Effector CD4-positive, alpha-beta T cell (primary cell): ENCODE results near the gene SERPINA9. TPM values are rescaled to one million over a fixed set of nuclear protein-coding genes. Genes with fewer than 3 reads are reported as not detected.
"Not testable (repeated sequence)": the region's sequence is repeated elsewhere in the genome, so short reads cannot be mapped to it uniquely, and the experiment has no call there.

Experiments used
- DNase-seq: peaks from one replicate; pipeline ENCODE4 v3.0.0-alpha.2; 2020
- total RNA-seq: gene quantifications from one replicate; lab custom pipeline; 2026; lab: John Stamatoyannopoulos, UW

Gene SERPINA9, protein sequence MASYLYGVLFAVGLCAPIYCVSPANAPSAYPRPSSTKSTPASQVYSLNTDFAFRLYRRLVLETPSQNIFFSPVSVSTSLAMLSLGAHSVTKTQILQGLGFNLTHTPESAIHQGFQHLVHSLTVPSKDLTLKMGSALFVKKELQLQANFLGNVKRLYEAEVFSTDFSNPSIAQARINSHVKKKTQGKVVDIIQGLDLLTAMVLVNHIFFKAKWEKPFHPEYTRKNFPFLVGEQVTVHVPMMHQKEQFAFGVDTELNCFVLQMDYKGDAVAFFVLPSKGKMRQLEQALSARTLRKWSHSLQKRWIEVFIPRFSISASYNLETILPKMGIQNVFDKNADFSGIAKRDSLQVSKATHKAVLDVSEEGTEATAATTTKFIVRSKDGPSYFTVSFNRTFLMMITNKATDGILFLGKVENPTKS
- total RNA-seq, result not detected

DNA sequence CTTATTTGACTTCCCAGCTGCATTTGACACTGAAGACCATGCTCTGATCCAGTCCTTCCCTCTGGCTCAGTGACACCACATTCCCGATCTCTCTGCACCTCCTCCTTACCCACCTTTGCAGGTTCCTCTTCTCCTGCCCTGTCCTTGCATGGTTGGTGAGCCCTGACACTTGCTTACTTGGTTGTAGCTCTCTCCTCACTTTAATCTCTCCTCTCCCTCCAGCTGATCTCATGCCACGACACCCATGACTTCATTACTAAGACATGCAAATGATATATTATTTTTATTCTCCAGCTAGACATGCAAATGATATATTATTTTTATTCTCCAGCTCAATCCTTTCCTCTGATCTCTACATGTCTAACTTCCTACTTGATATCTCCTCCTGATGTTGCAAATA lies at the start of gene SERPINA9:
Gene SERPINA9, minus strand, starts transcription at position 175 of the 400 bp plus-strand sequence. CDS start 6,357 bp downstream, outside the sequence.
- DNase-seq, result no peak

DNA sequence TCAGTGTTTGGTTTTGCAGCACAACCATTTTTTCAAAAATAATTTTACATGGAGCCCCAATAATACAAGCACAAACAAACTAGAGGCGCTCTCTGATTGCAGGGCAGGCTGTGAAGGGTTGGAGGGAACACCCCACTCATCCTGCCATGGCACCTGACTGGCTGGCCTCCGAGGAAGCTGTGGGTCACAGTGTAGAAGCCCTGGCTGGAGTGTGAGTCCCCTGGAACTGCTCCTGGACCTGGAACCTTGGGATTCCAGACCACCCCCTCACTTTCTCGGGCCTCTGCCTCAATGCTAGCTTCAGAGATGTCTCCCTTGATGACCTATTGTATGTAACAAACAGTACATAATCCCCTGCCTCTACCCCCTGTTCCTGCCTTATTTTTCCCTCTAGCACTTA lies 48.1 kb upstream of the SERPINA9 start:
- DNase-seq, result no peak

DNA sequence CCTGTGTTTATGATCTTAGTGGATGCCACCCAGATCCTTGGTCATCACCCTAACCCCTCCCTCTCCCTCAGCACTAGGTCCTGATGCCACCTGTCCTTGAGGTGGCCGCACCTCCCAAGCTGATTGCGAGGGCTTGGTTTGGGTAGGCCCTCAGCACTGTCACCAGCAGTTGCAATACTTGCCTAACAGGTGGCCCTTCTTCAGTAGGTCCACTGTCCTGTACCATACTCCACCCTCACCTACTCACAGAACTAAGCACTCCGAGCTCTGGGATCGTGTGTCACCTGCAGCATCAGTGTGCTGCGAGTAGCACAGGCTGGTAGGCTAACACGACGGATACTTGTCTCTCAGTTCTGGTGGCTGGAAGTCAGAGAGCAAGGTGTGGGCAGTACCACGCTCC lies 47.3 kb upstream of the SERPINA9 start:
- DNase-seq, result no peak

DNA sequence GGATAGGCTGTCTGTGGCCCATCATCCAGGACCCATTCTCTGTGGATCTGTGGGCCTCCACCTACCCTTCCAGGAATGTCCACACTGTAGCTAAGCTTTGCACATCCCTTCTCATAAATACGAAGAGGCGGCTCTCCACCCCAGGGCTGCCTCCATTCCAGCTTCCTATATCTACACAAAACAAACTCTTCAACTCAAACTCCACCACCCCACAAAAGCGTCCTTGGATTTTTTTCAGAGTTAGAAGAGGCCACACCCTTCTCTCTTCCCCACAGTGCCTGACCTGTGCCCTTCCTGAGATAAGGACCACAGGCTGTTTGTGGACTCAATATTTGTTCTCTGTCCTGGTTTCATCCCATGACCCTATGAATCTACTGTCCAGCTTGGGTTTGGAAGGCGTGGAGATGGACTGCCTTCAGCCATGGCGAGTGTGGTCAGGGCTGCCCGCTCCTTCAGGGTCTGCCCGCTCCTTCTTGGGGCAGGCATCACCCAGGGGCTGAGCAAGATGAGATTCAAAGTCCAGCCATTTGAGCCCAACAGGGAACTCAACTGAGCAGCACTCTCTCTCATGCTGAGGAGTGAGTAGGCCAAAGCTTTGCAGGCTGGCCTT lies 46.2 kb upstream of the SERPINA9 start:
- DNase-seq, result no peak

DNA sequence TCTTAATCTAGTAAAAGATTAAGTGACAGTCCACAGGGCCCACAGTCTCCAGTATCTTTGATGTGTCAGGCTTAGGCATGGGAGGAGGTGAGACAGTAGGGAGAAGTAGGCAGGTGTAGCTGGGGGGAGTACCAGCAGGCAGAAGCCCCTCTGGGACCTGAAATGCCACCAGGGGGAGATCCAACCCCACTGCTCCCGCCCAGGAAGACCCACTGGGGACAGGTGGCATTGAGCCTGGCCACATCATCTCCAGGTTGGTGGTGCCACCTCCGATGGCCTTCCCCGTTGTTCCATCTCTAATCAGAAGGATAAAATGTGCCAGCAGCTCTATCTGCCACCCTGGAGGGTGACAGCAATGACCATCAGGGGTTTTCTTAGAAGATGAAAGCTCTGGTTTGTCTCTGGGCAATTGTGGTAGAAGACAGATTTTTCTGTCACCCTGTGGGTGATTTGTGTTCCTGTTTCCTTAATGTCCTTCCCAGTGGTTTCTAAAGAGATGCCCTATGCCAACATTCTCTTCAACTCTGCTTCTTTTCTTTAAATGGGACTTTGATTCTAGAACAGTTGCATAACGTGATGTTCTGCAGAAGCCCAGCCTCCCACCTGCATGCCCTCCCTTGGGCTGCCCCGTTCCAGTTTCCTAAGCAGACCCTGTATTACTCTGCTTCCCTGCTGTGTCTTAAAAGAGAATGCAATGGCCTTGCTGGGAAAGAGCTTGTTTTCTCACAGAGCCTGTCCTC lies 45.5 kb upstream of the SERPINA9 start:
- no peak for DNase-seq

DNA sequence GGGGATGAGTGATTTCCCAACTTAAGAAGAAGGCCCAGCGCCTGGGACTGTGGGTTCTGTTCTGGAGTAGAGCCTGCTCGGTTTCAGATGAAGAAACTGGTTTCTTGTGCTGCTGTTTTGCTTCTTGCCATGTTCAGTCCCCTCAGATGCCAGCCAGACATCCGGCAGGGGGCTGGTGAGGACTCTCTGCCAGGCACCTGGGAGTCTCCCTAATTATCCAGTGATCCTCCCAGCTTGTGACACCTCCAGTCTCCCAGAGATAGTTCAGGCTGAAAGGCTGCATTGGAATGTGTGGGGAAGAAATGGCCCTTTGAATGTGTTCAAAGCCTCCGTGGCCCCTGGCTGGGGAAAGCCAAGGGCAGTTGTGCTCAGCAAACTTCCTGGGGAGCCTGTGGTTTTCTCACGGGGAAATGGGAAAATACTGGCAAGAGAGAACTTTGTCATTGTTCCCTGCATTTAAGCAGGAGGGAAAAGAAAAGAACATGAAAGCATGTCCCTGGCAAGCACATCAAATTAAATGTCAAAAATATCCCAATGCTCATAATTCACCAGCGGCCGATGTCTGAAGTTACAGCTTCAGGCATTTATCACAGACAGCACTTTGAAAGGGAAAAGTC lies 41.8 kb upstream of the SERPINA9 start:
- DNase-seq, result no peak

DNA sequence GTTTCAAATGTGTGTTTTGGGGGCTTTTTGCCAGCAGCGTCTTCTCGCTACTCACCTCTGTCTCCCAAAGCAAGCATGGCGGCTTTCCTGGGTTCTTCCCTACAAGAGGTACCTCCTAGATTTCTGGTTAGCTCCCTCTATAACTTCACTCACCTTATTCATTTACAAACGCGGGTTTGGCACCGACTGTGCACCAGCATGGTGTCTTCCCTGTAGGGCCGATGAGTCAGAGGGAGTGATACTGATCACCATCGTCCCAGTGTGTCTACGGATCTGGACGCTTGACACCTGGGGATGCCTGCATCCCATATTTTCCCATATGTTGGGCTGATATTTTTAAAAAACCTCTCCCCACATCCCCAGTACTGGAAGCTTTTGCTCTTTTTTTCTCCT lies 41.2 kb upstream of the SERPINA9 start:
- no peak for DNase-seq

DNA sequence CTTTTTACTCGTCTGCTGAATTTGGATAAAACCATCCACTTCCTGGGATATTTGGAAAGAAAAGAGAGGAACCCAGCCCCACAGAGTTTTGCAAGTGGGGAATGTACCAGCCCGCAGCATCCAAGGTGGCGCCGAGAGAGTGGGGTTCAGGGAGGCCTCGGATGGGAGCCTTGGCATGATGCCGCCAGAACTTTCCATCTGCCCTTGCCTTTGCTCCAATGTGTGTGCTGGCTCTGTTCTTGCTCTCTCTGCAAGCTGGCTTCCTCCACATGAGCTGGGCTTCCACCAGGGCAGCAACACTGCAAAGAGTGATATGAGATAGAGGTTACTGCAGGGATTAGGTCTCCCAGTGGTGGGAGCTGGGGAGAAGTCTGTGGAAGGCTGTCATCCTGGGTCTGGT lies 39.9 kb upstream of the SERPINA9 start:
- no peak for DNase-seq

DNA sequence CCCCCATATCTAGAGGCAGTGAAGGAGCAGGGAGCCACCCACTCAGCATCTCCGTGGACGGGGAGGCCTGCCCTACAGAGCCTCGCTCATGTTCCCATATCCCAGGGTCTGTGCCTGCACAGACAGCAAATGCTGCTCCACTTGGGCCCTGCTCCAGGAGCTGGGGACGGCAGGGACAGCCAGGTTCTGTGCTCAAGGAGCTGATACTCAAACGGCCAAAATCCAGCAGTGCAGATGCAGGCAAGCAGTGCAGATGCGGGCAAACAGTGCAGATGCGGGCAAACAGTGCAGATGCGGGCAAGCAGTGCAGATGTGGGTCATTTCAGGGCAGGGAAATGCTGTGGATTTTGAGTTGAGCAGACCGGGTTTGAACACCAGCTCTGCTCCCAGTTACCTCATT lies 39.4 kb upstream of the SERPINA9 start:
- no peak for DNase-seq

DNA sequence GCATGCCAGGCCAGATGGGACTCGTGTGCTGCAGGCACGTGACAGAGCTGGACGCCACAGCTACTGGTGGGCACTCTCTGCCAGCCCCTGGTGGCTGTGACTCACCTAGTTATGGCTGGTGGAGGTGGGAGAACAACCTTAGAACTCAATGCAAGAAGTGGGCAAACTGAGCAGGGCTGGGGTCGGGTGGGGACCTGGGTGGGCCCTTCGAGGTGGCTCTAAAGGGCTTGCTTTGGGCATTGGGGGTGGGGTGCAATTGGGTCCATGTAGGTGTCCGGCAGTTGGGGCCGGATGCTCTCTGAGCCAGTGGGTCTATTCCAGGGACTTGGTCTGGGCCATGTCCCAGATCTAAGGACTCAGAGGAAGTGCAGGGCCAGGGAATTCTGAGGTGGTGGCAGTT lies 38.4 kb upstream of the SERPINA9 start:
- DNase-seq, result no peak

DNA sequence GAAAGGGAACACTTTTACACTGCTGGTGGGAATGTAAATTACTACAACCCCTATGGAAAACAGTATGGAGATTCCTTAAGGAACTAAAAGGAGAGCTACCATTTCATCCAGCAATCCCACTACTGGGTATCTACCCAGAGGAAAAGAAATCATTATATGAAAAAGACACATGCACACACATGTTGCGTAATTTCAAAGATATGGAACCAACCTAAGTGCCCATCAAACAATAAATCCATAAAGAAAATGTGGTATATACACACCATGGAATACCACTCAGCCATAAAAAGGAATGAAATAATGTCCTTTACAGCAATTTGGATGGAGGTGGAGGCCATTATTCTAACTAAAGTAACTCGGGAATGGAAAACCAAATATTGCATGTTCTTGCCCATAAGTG lies 34.5 kb upstream of the SERPINA9 start:
- not testable (repeated sequence) for DNase-seq

DNA sequence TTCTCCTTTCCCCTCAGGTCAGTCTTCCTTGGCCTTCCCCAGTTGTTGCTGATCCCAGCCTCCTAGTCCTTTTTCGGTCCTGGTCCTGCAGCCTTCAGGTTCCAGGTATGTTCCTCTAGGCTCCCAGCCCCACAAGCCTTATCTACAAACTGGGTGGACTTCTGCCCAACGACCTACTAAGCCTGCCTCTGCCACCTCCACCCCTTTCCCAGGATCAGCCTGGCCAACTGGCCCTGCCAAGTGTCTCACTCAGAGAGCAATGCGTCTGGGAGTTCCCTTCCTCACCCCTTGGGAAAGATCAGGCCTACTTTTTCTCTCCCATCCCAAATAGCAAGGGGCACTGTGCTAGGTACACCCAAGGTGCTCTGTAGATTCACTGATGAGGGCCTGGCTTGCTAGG lies 33.4 kb upstream of the SERPINA9 start, which contains the start of gene SERPINA12:
Gene SERPINA12, minus strand, starts transcription at position 114 of the 400 bp plus-strand sequence. CDS start 11,072 bp downstream, outside the sequence.
- no peak for DNase-seq

DNA sequence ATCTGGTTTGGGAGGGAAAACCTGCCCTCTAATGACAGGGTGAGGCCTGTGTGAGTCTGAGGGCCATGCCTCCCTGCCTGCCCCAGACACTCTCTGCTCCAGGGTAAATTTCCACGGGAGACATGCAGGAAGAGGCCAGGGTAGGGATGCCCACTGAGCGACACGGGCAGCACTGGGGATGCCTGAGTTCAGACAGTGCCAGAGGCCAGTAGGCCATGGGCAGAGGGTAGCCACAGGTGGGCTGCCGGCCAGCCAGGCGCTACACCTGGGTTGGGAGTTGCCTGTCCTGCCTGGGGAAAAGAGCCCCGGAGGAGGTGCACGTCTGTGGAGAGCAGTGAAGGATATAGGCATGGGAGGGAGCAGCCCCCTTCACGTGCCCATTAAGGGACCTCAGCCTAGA lies 29.6 kb upstream of the SERPINA9 start:
- DNase-seq, result no peak

DNA sequence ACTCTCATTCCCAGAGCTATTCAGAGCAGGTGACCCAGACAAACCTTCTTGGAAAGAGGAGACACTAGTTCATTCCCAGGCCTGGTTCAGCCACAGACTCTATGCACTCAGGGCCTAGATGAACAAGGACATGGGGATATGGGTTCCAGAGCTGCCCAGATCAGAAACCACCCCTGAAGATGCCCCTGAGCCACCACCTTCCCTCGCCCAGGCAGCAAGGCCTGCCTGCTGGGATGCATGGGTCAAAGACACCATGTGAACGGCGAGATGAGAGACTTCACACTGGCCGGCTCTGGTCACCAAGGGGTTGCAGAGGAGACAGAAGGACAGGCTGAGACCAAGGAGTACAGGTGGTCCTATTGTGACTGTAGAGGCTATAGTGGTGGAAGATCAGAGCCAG lies 29.2 kb upstream of the SERPINA9 start:
- no peak for DNase-seq

DNA sequence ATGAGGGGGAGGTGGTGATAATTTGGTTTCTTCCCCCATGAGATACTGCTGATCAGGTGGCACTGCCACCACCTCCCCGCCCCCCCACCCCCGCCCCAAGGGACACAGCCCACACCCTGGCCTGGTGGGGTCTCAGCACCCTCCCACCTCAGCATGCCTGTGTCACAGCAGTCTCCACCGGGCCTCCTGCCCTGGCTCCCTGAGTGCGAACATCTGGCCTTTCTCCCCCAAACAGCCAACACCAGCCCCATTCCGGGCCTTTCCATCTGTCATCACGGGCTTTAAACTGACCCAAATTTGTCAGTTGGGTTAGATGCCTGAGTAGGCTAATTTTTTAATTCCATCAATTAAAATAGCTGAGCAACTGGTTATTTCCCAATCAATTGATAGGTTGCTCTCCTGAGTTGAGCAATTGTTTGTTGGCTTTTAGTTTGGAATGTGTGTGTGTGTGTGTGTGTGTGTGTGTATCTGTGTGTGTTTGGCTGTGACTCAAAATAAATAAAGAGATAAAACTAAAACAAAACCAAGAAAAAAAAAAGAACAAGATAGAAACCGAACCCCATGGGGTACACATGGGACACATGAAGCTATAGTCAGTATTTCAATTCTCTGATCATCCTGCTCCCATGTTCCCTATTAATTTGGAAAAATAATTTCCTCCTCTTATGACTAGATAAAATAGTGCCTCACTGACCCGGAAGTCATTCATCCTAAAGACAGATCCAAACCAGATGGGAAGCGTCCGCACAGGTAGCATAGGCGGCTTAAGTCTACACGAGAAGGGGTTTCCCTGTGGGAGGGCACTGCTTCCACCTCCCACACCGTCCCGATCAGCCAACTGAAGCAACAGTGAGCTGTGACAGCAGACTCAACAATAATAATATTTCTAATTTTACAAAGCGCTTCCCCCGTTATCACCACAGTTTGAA lies 25.9 kb upstream of the SERPINA9 start:
- DNase-seq, result no peak

DNA sequence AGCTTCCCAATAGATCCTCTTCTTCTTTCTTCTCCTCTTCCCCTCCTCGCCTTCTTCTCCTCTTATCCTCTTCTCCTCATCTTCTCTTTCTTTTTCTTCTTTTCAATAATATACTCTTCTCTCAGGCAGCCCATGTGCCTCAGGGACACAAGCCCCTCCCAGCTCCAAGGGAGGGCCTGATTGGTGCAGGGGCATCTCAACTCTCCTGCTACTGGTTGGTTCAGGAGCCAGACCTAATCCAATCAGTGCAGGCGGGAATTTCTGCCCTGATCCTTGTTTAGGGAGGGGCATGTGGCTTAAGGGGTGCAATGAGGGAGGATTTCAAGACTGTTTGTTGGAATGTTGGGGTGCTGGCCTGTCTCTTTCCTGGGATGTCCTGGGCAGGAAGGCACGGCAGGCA lies 24.3 kb upstream of the SERPINA9 start:
- no peak for DNase-seq

DNA sequence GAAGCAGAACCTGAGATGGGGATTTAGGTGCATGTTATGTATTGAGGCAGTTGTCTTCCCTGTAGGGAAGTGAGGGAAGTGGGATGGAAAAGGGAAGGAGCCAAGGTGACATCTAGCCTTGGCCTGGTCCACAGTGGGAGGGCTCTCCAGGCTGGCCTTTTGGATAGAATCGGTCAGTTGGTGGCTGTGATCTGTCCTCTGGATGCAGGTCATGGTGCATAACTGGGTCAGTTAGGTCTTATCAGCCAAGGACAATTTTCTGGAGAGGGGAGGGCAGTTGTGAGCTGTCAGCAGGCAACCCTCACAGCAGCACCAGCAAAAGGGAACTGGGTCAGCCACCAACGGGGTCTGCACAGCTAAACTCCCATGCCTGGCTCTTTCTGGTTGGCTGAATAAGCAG lies 23.7 kb upstream of the SERPINA9 start:
- DNase-seq, result no peak

DNA sequence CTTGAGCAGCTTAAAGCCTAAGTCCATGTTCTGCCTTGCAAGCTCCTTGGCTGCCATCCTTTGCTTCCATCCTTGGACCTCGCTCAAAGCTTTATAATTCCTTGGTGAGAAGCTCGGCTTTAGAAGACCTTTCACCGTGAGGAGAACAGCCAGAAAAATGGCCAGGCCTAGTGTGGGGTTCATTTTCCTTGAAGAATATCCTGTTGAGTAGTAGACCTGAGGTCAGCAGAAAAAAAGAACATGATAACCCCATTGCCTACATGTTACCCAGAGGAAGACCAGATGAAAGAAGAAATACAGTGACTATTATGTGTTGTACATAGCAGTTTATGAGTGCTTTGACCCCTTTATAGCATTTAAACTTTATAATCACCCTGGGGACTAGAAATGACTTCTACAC lies 22.2 kb upstream of the SERPINA9 start:
- no peak for DNase-seq

DNA sequence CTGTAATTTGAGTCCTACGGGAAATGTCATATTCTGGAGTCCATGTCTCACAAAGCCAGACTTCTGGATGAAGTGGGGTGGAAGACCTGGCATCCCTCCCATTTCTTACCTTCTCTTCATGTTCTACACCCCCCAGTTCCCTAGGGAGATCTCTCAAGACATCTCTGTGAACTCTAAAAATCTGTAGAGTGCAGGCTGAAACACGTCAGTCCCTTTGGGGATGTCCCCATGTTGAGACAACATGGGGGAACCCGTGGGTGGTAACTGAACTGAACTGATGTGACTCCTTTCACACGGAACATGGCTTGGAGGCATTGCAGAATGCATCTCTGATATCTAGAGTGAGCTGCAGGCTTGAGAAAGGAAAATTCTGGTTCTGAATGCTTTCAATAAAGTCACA lies 18.1 kb upstream of the SERPINA9 start:
- no peak for DNase-seq

DNA sequence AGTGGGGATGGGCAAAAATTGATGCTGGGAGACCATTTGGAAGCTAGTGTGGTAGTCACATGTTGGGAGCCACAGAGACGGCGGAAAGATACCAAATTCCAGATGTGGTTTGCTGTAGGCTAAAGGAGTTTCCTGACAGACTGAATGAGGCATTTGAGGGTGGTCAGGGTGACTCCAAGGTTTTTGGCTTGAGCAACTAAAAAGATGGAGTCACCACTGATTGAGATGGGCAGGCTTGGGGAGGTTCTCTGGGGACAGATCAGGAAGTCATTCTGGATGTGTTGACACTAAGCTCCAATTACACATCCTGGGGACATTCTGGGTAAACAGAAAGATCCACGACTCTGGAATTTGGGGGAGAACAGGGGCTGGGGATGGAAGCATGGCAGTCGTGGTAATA lies 15.5 kb upstream of the SERPINA9 start:
- DNase-seq, result no peak

DNA sequence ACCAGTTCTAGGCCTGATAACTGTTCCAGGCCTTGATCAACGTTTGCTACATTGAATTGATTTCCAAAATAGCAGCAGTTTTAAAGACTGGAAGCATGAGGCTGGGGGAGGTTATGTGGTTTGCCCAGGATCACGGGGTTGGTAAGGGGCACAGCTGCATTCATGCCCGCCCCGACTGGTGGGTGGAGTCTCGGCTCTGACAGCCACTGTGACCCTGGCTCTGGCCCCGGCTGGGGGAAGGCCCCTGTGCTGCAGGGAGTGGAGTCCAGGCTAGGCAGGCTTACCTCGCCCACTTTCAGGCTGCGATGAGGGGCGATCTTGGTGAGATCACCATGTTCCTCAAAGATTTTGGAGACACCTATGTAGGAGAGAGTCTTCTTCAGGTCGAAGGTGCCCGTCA lies 13.3 kb upstream of the SERPINA9 start:
- DNase-seq, result no peak

DNA sequence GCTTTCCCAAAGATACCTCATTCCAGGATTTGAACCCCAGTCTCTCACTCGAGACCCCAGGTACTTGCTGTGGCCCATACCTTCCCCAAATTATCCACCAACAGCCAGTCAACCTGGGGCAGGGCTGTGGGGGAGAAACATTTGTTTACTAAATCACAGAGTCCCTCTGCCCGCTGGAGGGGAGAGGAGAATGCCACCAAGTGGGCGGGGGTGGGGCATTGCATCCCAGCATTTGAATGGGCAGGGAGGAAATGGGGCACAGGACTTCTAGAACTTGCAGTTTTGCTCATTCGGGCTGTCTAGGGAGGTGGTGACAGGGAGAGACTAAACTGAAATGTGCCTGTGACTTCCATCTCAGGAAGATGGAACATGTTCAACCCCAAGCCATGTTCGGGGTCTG lies 10.9 kb upstream of the SERPINA9 start:
- DNase-seq, result no peak
